Adrenal gland (tissue), 12 donors: Measurements from ENCODE around the gene ST7. TPM values are rescaled to one million over a fixed set of nuclear protein-coding genes. Genes with fewer than 3 reads are reported as not detected.

Experiments
- DNase-seq, 7 donors: peaks; one replicate each; pipeline ENCODE4 v3.0.0-alpha.2; 2019 to 2020
- H3K27ac ChIP-seq, 5 donors: fragments of 200-600 bp; sonication (generic) in 4 of 5; 1 replicate in 3 of 5; 2 replicates in 2 of 5; pipeline versions ENCODE4 v1.5.1 to v1.8.0; 2016 to 2020; ENCODE audit warnings: mild to moderate bottlenecking in 1 of 5
- H3K27me3 ChIP-seq: fragments of 200-600 bp; 2 replicates; pipeline ENCODE4 v1.8.0; 2021
- H3K36me3 ChIP-seq, 2 donors: fragments of 200-600 bp; replicated peaks in 1 of 2; 1 replicate in 1 of 2; 2 replicates in 1 of 2; pipeline versions ENCODE4 v1.5.1 to v1.8.0; 2018 to 2022
- H3K4me1 ChIP-seq, 2 donors: fragments of 200-600 bp; replicated peaks in 1 of 2; 1 replicate in 1 of 2; 2 replicates in 1 of 2; pipeline versions ENCODE4 v1.5.1 to v1.8.0; 2018 to 2021
- H3K4me3 ChIP-seq, 4 donors: fragments of 200-600 bp; sonication (generic) in 3 of 4; one replicate each; pipeline ENCODE4 v1.5.1; 2016 to 2018
- H3K9me3 ChIP-seq, 3 donors: fragments of 200-600 bp; sonication (generic) in 1 of 3; replicated peaks in 1 of 3; 1 replicate in 2 of 3; 2 replicates in 1 of 3; pipeline versions ENCODE4 v1.5.1 to v1.8.0; 2016 to 2021
- POLR2A ChIP-seq, 2 donors: fragments of 450-650 bp; IDR thresholded peaks; one replicate each; pipeline ENCODE4 v1.6.1; 2017; ENCODE audit warnings: antibody characterized with exemption in 2 of 2, mild to moderate bottlenecking in 2 of 2, moderate library complexity in 1 of 2
- WGBS, 4 donors: extraction: QIAGEN DNeasy Blood & Tissue Kit in 2 of 4; methylation state at CpG; one replicate each; pipeline versions ENCODE4 v1.1.5 to v1.1.7; 2013 to 2017; 5-methylcytosine and 5-hydroxymethylcytosine counted together
- intact Hi-C, 2 donors: fragments of 100-400 bp; cut with DNase I; formaldehyde crosslinking; loops; one replicate each; pipeline versions ENCODE4 v1.14.1 to v1.15.0; 2022 to 2023
- polyA plus RNA-seq, 3 donors: library from polyadenylated mRNA; stranded (reverse); fragments of 200-250 nt in 2 of 3; fragments of 350-450 nt in 1 of 3; fragmentation: Illumina TruSeq in 1 of 3; extraction: RNeasy Lipid Tissue Mini Kit (QIAGEN cat#74804) in 1 of 3; gene quantifications; one replicate each; pipeline ENCODE4 v1.2.3, GENCODE V29; 2013 to 2014
- total RNA-seq, 9 donors: library from RNA; depleted of rRNA in 4 of 9; stranded (reverse); fragments of >200 nt in 4 of 9; fragments of 120-200 nt in 1 of 9; fragmentation: NEBNext Ultra II Directional in 1 of 9; extraction: Animal tissue kit (Norgen Biotek cat#: 25700) in 1 of 9; gene quantifications; one replicate each; pipeline versions ENCODE4 v1.1.0 to v1.2.4, GENCODE V29; 2013 to 2023
- TF ChIP-seq, protein P1 (sequence below), 6 experiments: fragments of 450-650 bp in 4 of 6; fragments of 200-600 bp in 2 of 6; sonication (generic) in 1 of 6; IDR thresholded peaks; 1 replicate in 5 of 6; 2 replicates in 1 of 6; pipeline versions ENCODE4 v1.5.1 to v1.8.0; 2016 to 2021; ENCODE audit warnings: antibody characterized with exemption in 6 of 6, mild to moderate bottlenecking in 2 of 6, moderate library complexity in 1 of 6
- donor health status: healthy with polysubstance abuse.
- donor health status: Bipolar disorder and iron deficiency.
- donor health status: DM: yes; HTN: yes; CAD: no.
- donor health status: DM: no; HTN: no; CAD: no.
- donor health status: DM: no; HTN: no; CAD: no.
- donor health status: DM: yes; HTN: yes; CAD: no.

ST7 gene
- total and polyA plus RNA-seq, 12 donors: 15.7 to 69.9 (median 33.1) TPM

DNA sequence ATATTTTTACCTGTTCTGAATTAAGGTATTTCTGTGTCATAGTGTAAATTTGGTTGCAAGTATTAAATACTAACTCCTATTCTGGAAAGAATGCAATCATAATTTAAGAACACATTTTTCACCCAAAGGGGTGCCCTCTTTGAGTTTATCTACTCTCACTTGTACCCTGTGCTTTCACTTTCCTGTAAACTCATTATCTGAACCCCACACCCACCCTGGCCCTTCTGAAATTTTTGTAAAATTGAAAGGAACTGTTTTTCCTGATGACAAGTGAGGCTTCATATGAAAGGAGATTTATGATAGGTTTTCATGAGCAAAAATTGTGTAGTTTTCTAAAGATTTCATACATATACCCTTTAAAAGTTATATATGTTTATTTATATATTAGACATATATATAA lies 235.1 kb downstream of the ST7 start:
- no peak overlapping the region for H3K4me3 ChIP-seq
- no peaks in the 10 kb centered on the region for H3K9me3 ChIP-seq
- no peaks in the 10 kb centered on the region for H3K4me1 ChIP-seq
- intact Hi-C loops: no loop called here
- H3K36me3 ChIP-seq: no peaks in the 10 kb centered on the region
- TF ChIP-seq, protein P1, sequence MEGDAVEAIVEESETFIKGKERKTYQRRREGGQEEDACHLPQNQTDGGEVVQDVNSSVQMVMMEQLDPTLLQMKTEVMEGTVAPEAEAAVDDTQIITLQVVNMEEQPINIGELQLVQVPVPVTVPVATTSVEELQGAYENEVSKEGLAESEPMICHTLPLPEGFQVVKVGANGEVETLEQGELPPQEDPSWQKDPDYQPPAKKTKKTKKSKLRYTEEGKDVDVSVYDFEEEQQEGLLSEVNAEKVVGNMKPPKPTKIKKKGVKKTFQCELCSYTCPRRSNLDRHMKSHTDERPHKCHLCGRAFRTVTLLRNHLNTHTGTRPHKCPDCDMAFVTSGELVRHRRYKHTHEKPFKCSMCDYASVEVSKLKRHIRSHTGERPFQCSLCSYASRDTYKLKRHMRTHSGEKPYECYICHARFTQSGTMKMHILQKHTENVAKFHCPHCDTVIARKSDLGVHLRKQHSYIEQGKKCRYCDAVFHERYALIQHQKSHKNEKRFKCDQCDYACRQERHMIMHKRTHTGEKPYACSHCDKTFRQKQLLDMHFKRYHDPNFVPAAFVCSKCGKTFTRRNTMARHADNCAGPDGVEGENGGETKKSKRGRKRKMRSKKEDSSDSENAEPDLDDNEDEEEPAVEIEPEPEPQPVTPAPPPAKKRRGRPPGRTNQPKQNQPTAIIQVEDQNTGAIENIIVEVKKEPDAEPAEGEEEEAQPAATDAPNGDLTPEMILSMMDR (IDR thresholded peaks at IDR 0.05): no peak
- no peak for TF ChIP-seq POLR2A (IDR thresholded peaks at IDR 0.05)
- H3K27me3 ChIP-seq: no peaks in the 10 kb centered on the region
- no peak for DNase-seq
- H3K27ac ChIP-seq: no peak overlapping the region

DNA sequence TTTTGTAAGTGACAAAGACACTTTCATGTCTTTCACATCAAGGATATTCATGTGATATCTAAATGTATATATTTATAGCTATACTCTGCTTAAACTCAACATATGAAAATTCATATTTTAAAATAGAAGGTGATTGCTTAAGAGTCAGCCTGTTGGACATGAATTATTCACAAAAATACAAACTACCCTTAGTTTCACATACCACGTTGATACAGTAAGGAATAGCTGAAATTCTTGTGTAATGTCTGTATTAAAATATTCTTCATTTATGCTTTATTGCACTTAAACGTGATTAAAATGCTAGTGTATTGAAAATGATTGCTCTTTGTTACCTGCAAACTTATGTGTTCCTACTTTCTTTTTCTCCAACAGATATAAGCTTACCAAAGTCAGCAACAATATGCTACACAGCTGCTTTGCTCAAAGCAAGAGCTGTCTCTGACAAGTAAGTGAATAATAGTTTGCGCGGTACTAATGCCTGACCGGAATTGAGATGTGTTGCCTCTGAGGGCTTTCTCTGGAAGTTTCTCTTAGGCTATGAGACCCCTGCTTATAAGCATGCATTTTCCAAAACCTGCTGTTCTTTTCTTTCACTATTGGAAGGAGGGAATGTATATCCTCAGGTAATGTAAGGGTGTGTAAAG lies 235.8 kb downstream of the ST7 start:
- TF ChIP-seq POLR2A (IDR thresholded peaks at IDR 0.05): no peak
- TF ChIP-seq, protein P1 (IDR thresholded peaks at IDR 0.05): no peak
- Histone ChIP-seq H3K36me3 (no peaks in the 10 kb centered on the region), H3K9me3 (no peaks in the 10 kb centered on the region), H3K27ac (no peak overlapping the region), H3K4me1 (no peaks in the 10 kb centered on the region), H3K27me3 (no peaks in the 10 kb centered on the region), H3K4me3 (no peak overlapping the region)
- intact Hi-C loops: no loop called here
- no peak for DNase-seq
- 90 to 94% (median 92%) methylated on average over 5 of the region's 5 CpGs for whole genome bisulfite sequencing, 4 donors

GRCh38 chr7:117190104-117190503 lies 236.8 kb downstream of the ST7 start:
- H3K27ac ChIP-seq: no peak overlapping the region
- intact Hi-C loops: no loop called here
- 92 to 96% (median 94%) methylated on average over 8 of the region's 8 CpGs for WGBS, 4 donors
- no peaks in the 10 kb centered on the region for H3K4me1 ChIP-seq
- no peak for TF ChIP-seq POLR2A (IDR thresholded peaks at IDR 0.05)
- TF ChIP-seq, protein P1 (IDR thresholded peaks at IDR 0.05): no peak
- no peaks in the 10 kb centered on the region for H3K36me3 ChIP-seq
- no peaks in the 10 kb centered on the region for H3K9me3 ChIP-seq
- H3K27me3 ChIP-seq: no peaks in the 10 kb centered on the region
- no peak overlapping the region for H3K4me3 ChIP-seq
- DNase-seq: no peak

DNA sequence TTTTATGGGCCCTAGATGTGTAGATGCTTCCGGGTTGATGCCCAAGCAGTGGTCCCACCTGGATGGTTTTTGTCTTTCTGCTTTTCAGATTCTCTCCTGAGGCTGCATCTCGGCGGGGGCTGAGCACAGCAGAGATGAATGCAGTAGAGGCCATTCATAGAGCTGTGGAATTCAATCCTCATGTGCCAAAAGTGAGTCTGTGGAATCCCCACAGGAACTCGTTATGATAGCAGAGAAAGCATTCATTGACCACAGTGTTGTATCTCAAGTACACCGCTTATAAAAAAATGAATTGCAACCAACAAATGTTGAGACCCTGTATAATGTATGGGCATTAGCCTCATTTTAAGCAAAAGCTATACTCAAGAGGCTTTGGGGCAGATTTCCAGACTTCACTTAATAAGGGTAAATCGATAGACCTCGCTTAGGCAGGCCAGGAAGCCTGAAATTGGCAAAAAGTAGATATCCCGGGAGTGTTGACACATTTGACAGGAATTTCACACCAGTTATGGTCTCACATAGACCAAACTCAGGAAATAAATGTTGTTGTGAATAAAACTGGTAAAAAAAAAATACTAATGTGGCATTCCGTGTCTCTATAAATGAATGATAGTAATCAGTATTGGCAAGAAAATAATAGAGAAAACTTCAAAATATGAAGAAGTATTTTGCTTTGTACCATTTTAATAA lies 237.6 kb downstream of the ST7 start:
- intact Hi-C loops: no loop called here
- H3K4me1 ChIP-seq: no peaks in the 10 kb centered on the region
- H3K4me3 ChIP-seq: no peak overlapping the region
- DNase-seq: no peak
- H3K27ac ChIP-seq: no peak overlapping the region
- H3K9me3 ChIP-seq: no peaks in the 10 kb centered on the region
- TF ChIP-seq, protein P1 (IDR thresholded peaks at IDR 0.05): no peak
- TF ChIP-seq POLR2A (IDR thresholded peaks at IDR 0.05): no peak
- H3K27me3 ChIP-seq: no peaks in the 10 kb centered on the region
- no peaks in the 10 kb centered on the region for H3K36me3 ChIP-seq
- WGBS, 4 donors: 94 to 98% (median 97%) methylated on average over 8 to 9 of the region's 9 CpGs
